OCI-LY7 (cell line): ENCODE results near the gene CLEC12A.
"Not testable (repeated sequence)": the region's sequence is repeated elsewhere in the genome, so short reads cannot be mapped to it uniquely, and the experiment has no call there.

Source experiments
- EZH2phosphoT487 ChIP-seq: fragments of 200-600 bp; sonication (generic); IDR thresholded peaks from 2 replicates; pipeline ENCODE4 v1.6.1; 2018; ENCODE audit warnings: low read depth, borderline replicate concordance, mild to moderate bottlenecking, mixed run types, antibody characterized with exemption, low read length, moderate library complexity, mixed read lengths
- TF ChIP-seq, protein P1 (sequence below): fragments of 200-600 bp; sonication (generic); conservative IDR thresholded peaks from 2 replicates; pipeline ENCODE4 v1.5.1; 2014; ENCODE audit warnings: mild to moderate bottlenecking, antibody characterized with exemption, low read length, moderate library complexity, mixed read lengths

DNA sequence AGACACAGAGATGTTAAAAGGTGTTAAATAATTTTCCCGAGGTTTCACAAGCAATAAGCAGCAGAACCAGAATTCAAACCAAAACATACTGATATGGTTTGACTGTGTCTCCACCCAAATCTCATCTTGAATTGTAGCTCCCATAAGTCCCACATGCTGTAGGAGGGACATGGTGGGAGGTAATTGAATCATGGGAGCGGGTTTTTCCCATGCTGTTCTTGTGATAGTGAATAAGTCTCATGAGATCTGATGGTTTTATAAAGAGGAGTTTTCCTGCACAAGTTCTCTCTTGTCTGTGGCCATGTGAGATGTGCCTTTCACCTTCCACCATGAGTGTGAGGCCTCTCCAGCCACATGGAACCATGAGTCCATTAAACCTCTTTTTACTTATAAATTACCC lies 3.5 kb downstream of the CLEC12A start:
- TF ChIP-seq, protein P1, sequence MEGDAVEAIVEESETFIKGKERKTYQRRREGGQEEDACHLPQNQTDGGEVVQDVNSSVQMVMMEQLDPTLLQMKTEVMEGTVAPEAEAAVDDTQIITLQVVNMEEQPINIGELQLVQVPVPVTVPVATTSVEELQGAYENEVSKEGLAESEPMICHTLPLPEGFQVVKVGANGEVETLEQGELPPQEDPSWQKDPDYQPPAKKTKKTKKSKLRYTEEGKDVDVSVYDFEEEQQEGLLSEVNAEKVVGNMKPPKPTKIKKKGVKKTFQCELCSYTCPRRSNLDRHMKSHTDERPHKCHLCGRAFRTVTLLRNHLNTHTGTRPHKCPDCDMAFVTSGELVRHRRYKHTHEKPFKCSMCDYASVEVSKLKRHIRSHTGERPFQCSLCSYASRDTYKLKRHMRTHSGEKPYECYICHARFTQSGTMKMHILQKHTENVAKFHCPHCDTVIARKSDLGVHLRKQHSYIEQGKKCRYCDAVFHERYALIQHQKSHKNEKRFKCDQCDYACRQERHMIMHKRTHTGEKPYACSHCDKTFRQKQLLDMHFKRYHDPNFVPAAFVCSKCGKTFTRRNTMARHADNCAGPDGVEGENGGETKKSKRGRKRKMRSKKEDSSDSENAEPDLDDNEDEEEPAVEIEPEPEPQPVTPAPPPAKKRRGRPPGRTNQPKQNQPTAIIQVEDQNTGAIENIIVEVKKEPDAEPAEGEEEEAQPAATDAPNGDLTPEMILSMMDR = not testable (repeated sequence)
- not testable (repeated sequence) for TF ChIP-seq EZH2phosphoT487
